ENCODE measurements around the gene TOP3A. TPM values are rescaled to one million over a fixed set of nuclear protein-coding genes. Genes with fewer than 3 reads are reported as not detected.

Gene TOP3A
- total RNA-seq, 2 experiments from 2014 or later, result 21.5 to 24.8 TPM

DNA sequence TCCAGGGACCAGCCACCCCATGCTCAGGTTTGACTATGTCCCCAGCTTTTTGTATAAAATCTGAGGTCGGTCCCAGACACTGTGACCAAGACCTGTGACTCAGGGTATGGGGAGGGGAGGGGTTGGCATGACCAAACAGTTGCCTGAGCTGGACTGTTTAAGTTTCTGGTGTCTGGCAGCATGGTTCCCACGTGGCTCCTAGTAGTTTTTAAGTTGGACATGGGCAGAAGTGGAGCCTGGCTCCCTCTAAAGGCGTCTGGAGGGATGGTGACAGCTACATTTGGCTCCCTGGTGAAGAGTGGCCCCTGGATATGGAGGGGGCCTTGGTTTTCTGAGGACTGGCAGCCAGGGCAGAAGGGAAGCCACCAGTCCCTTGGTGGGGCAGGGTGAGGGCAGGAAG is 8.2 kb upstream of the TOP3A start:
- Mint-ChIP-seq H3K27ac (no peak overlapping the region), H3K27me3 (no peaks in the 10 kb centered on the region), H3K4me3 (no peak overlapping the region), H3K9me3 (no peaks in the 10 kb centered on the region), H3K4me1 (ENCODE audit: low read depth) (peaks cover 36% of the 10 kb centered on the region), H3K36me3 (ENCODE audit: low read depth) (peaks cover 87% of the 10 kb centered on the region)
- Histone ChIP-seq H3K27ac (ENCODE audit: low read depth in 1 of 2, low read length in 2 of 2) (no peak overlapping the region), H3K9me3 (ENCODE audit: control insufficient read depth in 1 of 2, insufficient read depth in 1 of 2, low read length in 2 of 2) (no peaks in the 10 kb centered on the region), H3K4me3 (ENCODE audit: low read length) (no peak overlapping the region), H3K4me1 (ENCODE audit: insufficient read depth, low read length) (peaks cover 42% of the 10 kb centered on the region), H3K36me3 (ENCODE audit: insufficient read depth, low read length) (peaks cover 72% of the 10 kb centered on the region), H3K27me3 (ENCODE audit: control insufficient read depth in 1 of 2, insufficient read depth in 2 of 2, low read length in 2 of 2) (no peaks in the 10 kb centered on the region)
- ATAC-seq (ENCODE audit: poor library complexity) (no peak), DNase-seq (no peak)
- POLR2A ChIA-PET, result no interaction called here
- intact Hi-C loops (cut with DNase I, micrococcal nuclease), result loop anchor here in 1 of 2 experiments (5.0 kb wide), 1 partner anchor 76 kb away; no protein-coding TSS in a partner anchor
- TF ChIP-seq, protein P1, sequence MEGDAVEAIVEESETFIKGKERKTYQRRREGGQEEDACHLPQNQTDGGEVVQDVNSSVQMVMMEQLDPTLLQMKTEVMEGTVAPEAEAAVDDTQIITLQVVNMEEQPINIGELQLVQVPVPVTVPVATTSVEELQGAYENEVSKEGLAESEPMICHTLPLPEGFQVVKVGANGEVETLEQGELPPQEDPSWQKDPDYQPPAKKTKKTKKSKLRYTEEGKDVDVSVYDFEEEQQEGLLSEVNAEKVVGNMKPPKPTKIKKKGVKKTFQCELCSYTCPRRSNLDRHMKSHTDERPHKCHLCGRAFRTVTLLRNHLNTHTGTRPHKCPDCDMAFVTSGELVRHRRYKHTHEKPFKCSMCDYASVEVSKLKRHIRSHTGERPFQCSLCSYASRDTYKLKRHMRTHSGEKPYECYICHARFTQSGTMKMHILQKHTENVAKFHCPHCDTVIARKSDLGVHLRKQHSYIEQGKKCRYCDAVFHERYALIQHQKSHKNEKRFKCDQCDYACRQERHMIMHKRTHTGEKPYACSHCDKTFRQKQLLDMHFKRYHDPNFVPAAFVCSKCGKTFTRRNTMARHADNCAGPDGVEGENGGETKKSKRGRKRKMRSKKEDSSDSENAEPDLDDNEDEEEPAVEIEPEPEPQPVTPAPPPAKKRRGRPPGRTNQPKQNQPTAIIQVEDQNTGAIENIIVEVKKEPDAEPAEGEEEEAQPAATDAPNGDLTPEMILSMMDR (IDR thresholded peaks at IDR 0.05), result no peak
- CTCF ChIA-PET, result no interaction called here

DNA sequence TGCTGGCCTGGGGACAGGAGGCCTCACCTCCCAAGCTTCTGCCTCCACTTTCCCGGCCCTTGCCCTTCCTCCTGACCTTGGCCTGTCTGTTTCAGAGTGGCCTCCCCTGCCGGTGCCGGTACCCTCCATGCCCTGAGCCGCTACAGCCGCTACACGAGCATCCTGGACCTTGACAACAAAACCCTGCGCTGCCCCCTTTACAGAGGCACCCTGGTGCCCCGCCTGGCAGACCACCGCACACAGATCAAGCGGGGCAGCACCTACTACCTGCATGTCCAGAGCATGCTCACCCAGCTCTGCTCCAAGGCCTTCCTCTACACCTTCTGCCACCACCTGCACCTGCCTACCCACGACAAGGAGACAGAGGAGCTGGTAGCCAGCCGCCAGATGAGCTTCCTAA is 7.7 kb upstream of the TOP3A start:
- POLR2A ChIA-PET, result no interaction called here
- H3K4me3 ChIP-seq (ENCODE audit: low read length), result no peak overlapping the region
- peaks cover 83% of the 10 kb centered on the region for H3K36me3 Mint-ChIP-seq (ENCODE audit: low read depth)
- DNase-seq, result no peak
- no peak overlapping the region for H3K27ac ChIP-seq (ENCODE audit: low read depth in 1 of 2, low read length in 2 of 2)
- TF ChIP-seq, protein P1 (IDR thresholded peaks at IDR 0.05), result no peak
- H3K27me3 ChIP-seq (ENCODE audit: control insufficient read depth in 1 of 2, insufficient read depth in 2 of 2, low read length in 2 of 2), result no peaks in the 10 kb centered on the region
- no peak for ATAC-seq (ENCODE audit: poor library complexity)
- H3K27ac Mint-ChIP-seq, result peak overlapping the region; percentile 33
- H3K36me3 ChIP-seq (ENCODE audit: insufficient read depth, low read length), result peaks cover 74% of the 10 kb centered on the region
- peaks cover 41% of the 10 kb centered on the region for H3K4me1 Mint-ChIP-seq (ENCODE audit: low read depth)
- CTCF ChIA-PET, result no interaction called here
- no peaks in the 10 kb centered on the region for H3K9me3 ChIP-seq (ENCODE audit: control insufficient read depth in 1 of 2, insufficient read depth in 1 of 2, low read length in 2 of 2)
- intact Hi-C loops (cut with DNase I, micrococcal nuclease), result loop anchor here in 1 of 2 experiments (5.0 kb wide), 1 partner anchor 75 kb away; no protein-coding TSS in a partner anchor
- H3K4me3 Mint-ChIP-seq, result no peak overlapping the region
- H3K27me3 Mint-ChIP-seq, result no peaks in the 10 kb centered on the region
- peaks cover 47% of the 10 kb centered on the region for H3K4me1 ChIP-seq (ENCODE audit: insufficient read depth, low read length)
- no peaks in the 10 kb centered on the region for H3K9me3 Mint-ChIP-seq

DNA sequence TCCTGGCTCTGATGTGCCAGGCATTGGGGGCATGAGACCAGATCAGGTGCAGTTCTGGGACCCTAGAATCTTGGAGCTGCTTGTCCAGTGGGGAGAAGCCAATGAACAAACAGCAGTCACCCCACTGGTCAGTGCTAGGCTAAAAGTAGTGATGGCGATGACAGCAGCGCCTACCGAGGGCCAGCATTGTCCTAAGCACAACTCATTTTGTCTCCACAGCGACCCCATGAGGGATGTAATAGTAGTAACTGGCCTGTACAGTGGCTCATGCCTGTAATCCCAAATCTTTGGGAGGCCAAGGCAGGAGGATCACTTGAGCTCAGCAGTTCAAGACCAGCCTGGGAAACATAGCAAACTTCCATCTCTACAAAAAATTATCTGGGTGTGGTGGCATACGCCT is 6.5 kb upstream of the TOP3A start:
- peak overlapping the region; percentile 20 for H3K4me3 Mint-ChIP-seq
- Histone ChIP-seq H3K27ac (ENCODE audit: low read depth in 1 of 2, low read length in 2 of 2) (no peak overlapping the region), H3K36me3 (ENCODE audit: insufficient read depth, low read length) (peaks cover 71% of the 10 kb centered on the region), H3K4me3 (ENCODE audit: low read length) (no peak overlapping the region), H3K4me1 (ENCODE audit: insufficient read depth, low read length) (peaks cover 58% of the 10 kb centered on the region), H3K9me3 (ENCODE audit: control insufficient read depth in 1 of 2, insufficient read depth in 1 of 2, low read length in 2 of 2) (no peaks in the 10 kb centered on the region), H3K27me3 (ENCODE audit: control insufficient read depth in 1 of 2, insufficient read depth in 2 of 2, low read length in 2 of 2) (no peaks in the 10 kb centered on the region)
- TF ChIP-seq, protein P1 (IDR thresholded peaks at IDR 0.05), result no peak
- H3K27ac Mint-ChIP-seq, result no peak overlapping the region
- H3K36me3 Mint-ChIP-seq (ENCODE audit: low read depth), result peaks cover 80% of the 10 kb centered on the region
- CTCF ChIA-PET, result no interaction called here
- intact Hi-C loops (cut with DNase I, micrococcal nuclease), result loop anchor here in 1 of 2 experiments (5.0 kb wide), 1 partner anchor 74 kb away; no protein-coding TSS in a partner anchor
- peaks cover 48% of the 10 kb centered on the region for H3K4me1 Mint-ChIP-seq (ENCODE audit: low read depth)
- no peaks in the 10 kb centered on the region for H3K9me3 Mint-ChIP-seq
- DNase-seq (no peak), ATAC-seq (ENCODE audit: poor library complexity) (no peak)
- POLR2A ChIA-PET, result no interaction called here
- no peaks in the 10 kb centered on the region for H3K27me3 Mint-ChIP-seq
